ENCODE measurements around the gene STRADA. TPM values are rescaled to one million over a fixed set of nuclear protein-coding genes. Genes with fewer than 3 reads are reported as not detected.

The STRADA gene
- total RNA-seq, 1 donor from 2014 or later = 10.5 TPM

GRCh38 chr17:63699638-63700527 is 41.7 kb downstream of the STRADA start, which contains the start of gene LIMD2:
LIMD2 (minus strand) TSS chr17:63700125; CDS start chr17:63699298, 827 bp downstream.
- no peak for DNase-seq (ENCODE audit: low read depth)
- Histone ChIP-seq H3K27me3 (ENCODE audit: control insufficient read depth, insufficient read depth, low read length) (no peaks in the 10 kb centered on the region), H3K4me3 (ENCODE audit: low read depth, low read length) (peak within 1 kb of the TSS; percentile 31), H3K36me3 (ENCODE audit: control insufficient read depth, insufficient read depth, low read length) (no peaks in the 10 kb centered on the region)
- no peak for FAIRE-seq
- TF ChIP-seq, protein P1, sequence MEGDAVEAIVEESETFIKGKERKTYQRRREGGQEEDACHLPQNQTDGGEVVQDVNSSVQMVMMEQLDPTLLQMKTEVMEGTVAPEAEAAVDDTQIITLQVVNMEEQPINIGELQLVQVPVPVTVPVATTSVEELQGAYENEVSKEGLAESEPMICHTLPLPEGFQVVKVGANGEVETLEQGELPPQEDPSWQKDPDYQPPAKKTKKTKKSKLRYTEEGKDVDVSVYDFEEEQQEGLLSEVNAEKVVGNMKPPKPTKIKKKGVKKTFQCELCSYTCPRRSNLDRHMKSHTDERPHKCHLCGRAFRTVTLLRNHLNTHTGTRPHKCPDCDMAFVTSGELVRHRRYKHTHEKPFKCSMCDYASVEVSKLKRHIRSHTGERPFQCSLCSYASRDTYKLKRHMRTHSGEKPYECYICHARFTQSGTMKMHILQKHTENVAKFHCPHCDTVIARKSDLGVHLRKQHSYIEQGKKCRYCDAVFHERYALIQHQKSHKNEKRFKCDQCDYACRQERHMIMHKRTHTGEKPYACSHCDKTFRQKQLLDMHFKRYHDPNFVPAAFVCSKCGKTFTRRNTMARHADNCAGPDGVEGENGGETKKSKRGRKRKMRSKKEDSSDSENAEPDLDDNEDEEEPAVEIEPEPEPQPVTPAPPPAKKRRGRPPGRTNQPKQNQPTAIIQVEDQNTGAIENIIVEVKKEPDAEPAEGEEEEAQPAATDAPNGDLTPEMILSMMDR (IDR thresholded peaks at IDR 0.05; ENCODE audit: insufficient read depth, low read length, severe bottlenecking) = no peak

DNA sequence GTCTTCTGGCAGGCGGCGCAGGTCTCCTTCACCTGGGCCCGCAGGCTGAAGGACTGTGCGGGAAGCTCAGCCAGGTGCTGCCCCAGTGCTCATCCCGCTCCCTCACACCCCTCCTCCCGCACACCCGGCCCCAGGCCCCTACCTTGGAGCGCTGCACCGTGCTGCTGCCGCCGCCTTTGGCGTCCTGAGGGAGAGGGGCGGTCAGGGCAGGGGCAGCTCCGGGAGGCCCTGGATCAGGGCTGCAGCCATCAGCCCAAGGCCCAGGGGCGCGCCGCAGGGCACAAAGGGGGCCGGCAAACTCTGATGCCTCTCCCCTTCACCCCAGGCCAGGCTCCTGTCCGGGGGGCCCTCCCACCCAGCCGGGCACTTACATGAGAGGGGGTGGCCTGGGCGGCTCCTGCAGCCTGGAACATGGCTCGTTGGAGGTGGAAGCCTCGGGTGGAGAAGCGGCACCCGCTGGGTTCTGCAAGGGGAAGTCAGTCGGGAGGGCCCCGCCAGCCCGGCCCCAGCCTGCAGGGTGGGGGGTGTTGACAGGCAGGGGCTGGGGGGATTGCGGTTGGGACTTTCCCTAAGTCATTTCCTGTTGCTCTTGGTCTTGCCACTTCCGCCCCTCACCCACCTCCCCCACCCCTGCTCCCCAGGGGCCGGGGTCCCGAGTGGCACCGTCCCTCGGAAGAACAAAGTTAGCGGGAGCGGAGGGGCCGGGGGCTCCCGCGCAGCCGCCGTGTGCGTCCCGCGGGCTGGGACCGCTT is 42.5 kb downstream of the STRADA start:
- FAIRE-seq (no peak), DNase-seq (ENCODE audit: low read depth) (no peak)
- H3K27me3 ChIP-seq (ENCODE audit: control insufficient read depth, insufficient read depth, low read length) = no peaks in the 10 kb centered on the region
- H3K36me3 ChIP-seq (ENCODE audit: control insufficient read depth, insufficient read depth, low read length) = no peaks in the 10 kb centered on the region
- H3K4me3 ChIP-seq (ENCODE audit: low read depth, low read length) = peak overlapping the region; percentile 18
- TF ChIP-seq, protein P1 (IDR thresholded peaks at IDR 0.05; ENCODE audit: insufficient read depth, low read length, severe bottlenecking) = no peak

- no peak overlapping the region for H3K4me3 ChIP-seq (ENCODE audit: low read depth, low read length)
Observed at GRCh38 chr17:63698381-63698885, 43.2 kb downstream of the STRADA start.

DNA sequence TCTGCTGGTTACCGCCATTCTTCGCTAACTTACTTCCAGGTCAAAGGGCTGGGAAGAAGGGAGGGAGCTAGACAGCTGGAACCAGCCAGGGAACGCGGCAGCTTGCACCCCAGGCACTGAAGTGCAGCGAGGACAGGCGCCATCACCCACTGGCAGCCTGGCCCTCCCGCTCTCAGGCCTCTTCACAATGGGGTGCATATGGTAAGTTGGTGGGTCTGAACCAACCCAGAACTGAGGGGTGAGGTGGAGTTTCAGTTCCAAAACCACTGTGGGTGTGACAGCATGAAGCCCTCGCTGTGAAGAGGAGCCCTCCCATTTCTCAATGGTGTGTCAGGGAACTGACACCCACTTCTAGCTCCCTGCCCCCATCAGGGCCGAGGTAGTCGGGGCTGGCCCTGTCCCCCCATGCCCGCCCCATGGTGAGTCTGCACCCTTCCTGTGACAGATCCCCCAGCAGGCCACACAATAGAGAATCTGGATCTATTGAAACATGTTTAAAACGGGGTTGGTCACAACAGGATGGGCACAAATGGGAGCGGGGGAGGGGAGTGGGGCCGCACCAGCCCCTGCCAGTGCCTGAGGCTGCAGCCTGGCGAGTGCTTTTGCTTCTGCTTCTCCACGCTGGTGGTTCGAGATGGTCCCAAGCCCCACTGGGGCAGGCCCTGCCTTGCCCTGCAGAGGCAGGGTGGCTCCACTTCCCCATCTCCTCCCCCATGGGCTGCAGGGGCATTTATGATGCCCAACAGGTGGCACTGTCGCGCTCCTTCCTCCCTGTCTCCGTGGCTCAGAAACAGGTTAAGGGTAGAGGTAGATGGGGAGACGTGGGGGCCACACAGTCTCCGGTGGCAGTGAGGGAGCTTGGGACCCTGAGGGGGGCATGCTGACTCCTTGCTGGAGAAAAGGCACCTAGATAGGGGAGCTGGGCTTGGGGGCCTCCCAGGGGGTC is 44.0 kb downstream of the STRADA start:
- TF ChIP-seq, protein P1 (IDR thresholded peaks at IDR 0.05; ENCODE audit: insufficient read depth, low read length, severe bottlenecking) = peak; percentile 76
- DNase-seq (ENCODE audit: low read depth) (peak; percentile 35), FAIRE-seq (peak; percentile 43)
- Histone ChIP-seq H3K27me3 (ENCODE audit: control insufficient read depth, insufficient read depth, low read length) (no peaks in the 10 kb centered on the region), H3K4me3 (ENCODE audit: low read depth, low read length) (no peak overlapping the region), H3K36me3 (ENCODE audit: control insufficient read depth, insufficient read depth, low read length) (no peaks in the 10 kb centered on the region)

More at GRCh38 chr17:63698381-63698885, 43.2 kb downstream of the STRADA start:
- FAIRE-seq (no peak), DNase-seq (ENCODE audit: low read depth) (no peak)
- TF ChIP-seq, protein P1 (IDR thresholded peaks at IDR 0.05; ENCODE audit: insufficient read depth, low read length, severe bottlenecking) = no peak
- Histone ChIP-seq H3K27me3 (ENCODE audit: control insufficient read depth, insufficient read depth, low read length) (no peaks in the 10 kb centered on the region), H3K36me3 (ENCODE audit: control insufficient read depth, insufficient read depth, low read length) (no peaks in the 10 kb centered on the region)

DNA sequence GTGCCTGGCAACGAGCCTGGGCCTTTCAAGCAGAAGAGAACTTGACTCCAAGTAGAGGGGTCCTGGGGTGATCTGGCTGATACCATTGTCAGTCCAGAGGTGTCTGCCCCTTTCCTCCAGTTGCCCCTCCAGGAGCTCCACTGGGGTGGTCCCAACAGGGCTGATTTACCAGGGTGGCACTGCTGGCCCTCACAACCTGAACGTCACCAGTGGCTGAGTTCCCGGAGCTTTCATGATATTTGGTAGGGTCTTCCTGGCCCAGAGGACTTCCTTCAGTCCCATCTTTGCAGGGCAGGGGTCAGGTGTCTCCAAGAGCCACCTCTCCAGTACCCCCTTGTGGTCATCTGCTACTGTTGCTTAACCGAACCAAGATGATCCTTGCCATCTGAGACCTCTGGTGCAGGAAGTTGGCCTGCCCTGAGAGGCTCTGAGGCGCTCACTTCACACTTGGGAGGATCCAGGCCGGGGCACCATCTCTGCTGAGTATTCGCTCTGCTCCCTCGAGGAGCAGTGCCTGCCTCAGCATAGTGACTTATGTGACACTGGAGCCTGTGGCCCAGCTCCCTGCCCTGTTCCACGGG is 45.1 kb downstream of the STRADA start:
- DNase-seq (ENCODE audit: low read depth) = peak; percentile 13
- FAIRE-seq = no peak
- Histone ChIP-seq H3K27me3 (ENCODE audit: control insufficient read depth, insufficient read depth, low read length) (no peaks in the 10 kb centered on the region), H3K36me3 (ENCODE audit: control insufficient read depth, insufficient read depth, low read length) (no peaks in the 10 kb centered on the region), H3K4me3 (ENCODE audit: low read depth, low read length) (no peak overlapping the region)
- TF ChIP-seq, protein P1 (IDR thresholded peaks at IDR 0.05; ENCODE audit: insufficient read depth, low read length, severe bottlenecking) = peak; percentile 31

All from bronchial epithelial cell (primary cell).